Measurements from ENCODE around the gene WWOX.

DNA sequence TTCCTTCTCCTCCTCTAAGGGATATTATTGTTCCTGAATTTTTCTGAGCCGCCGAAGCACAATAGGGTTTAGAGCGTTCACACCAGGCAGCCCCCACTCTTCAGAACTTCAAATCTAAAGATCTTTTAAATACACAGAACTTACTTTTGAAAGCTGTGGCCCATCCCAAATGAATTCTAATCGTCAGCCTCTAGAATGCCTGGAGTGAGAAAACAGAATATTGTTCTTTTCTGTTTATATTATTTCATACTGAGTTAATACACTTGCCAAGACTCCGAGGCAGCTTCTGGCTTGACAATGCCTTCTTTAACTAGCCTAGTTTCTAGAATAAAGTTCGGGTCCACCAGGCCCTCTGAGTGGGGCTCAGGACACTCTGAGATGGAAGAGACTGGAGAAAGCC is 405.6 kb downstream of the WWOX start:
- TF ChIP-seq, protein P1, sequence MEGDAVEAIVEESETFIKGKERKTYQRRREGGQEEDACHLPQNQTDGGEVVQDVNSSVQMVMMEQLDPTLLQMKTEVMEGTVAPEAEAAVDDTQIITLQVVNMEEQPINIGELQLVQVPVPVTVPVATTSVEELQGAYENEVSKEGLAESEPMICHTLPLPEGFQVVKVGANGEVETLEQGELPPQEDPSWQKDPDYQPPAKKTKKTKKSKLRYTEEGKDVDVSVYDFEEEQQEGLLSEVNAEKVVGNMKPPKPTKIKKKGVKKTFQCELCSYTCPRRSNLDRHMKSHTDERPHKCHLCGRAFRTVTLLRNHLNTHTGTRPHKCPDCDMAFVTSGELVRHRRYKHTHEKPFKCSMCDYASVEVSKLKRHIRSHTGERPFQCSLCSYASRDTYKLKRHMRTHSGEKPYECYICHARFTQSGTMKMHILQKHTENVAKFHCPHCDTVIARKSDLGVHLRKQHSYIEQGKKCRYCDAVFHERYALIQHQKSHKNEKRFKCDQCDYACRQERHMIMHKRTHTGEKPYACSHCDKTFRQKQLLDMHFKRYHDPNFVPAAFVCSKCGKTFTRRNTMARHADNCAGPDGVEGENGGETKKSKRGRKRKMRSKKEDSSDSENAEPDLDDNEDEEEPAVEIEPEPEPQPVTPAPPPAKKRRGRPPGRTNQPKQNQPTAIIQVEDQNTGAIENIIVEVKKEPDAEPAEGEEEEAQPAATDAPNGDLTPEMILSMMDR (IDR thresholded peaks at IDR 0.05; ENCODE audit: borderline replicate concordance, extremely low read depth, low read length, poor library complexity, severe bottlenecking): no peak
- TF ChIP-seq EZH2 (IDR thresholded peaks at IDR 0.05; ENCODE audit: borderline replicate concordance, low read depth, low read length, severe bottlenecking): no peak
